DMS 273 treated with DMSO at 0.1 percent for 48 hours (cell line): ENCODE measurements around the gene TMSB10.

Experiments
- DNase-seq: peaks from one replicate; lab custom pipeline; 2025; lab: John Stamatoyannopoulos, UW

Gene TMSB10

GRCh38 chr2:84880645-84881521 lies 24.6 kb upstream of the TMSB10 start, which contains the start of gene TRABD2A:
TSS of gene TRABD2A (minus strand) at chr2:84881084. CDS start at chr2:84881039, 45 bp downstream.
- peak; percentile 34 for DNase-seq

GRCh38 chr2:84881581-84882413 lies 23.7 kb upstream of the TMSB10 start:
- peak; percentile 58 for DNase-seq

GRCh38 chr2:84882414-84882738 lies 23.1 kb upstream of the TMSB10 start:
- no peak for DNase-seq

GRCh38 chr2:84882775-84883550 lies 22.5 kb upstream of the TMSB10 start:
- DNase-seq: no peak

- DNase-seq: no peak
Measured at GRCh38 chr2:84884449-84884848, 21.0 kb upstream of the TMSB10 start.

GRCh38 chr2:84885111-84885510 lies 20.3 kb upstream of the TMSB10 start:
- DNase-seq: no peak

GRCh38 chr2:84886791-84887190 lies 18.7 kb upstream of the TMSB10 start:
- no peak for DNase-seq

- DNase-seq: no peak
Measured at GRCh38 chr2:84888401-84889276, 16.8 kb upstream of the TMSB10 start.

GRCh38 chr2:84889332-84889731 lies 16.1 kb upstream of the TMSB10 start:
- DNase-seq: no peak

- DNase-seq: no peak
Measured at GRCh38 chr2:84891355-84892010, 14.0 kb upstream of the TMSB10 start.

GRCh38 chr2:84894131-84894586 lies 11.3 kb upstream of the TMSB10 start:
- DNase-seq: no peak

GRCh38 chr2:84894758-84895520 lies 10.5 kb upstream of the TMSB10 start:
- DNase-seq: peak; percentile 68

GRCh38 chr2:84896567-84896966 lies 8.9 kb upstream of the TMSB10 start:
- DNase-seq: no peak

GRCh38 chr2:84897773-84898172 lies 7.7 kb upstream of the TMSB10 start:
- DNase-seq: no peak

GRCh38 chr2:84899304-84900204 lies 5.9 kb upstream of the TMSB10 start:
- DNase-seq: no peak

GRCh38 chr2:84900971-84901370 lies 4.5 kb upstream of the TMSB10 start:
- DNase-seq: no peak

GRCh38 chr2:84901593-84902120 lies 3.8 kb upstream of the TMSB10 start:
- no peak for DNase-seq

GRCh38 chr2:84902526-84902925 lies 2.9 kb upstream of the TMSB10 start:
- no peak for DNase-seq

- no peak for DNase-seq
Measured at GRCh38 chr2:84904151-84904550, 1.3 kb upstream of the TMSB10 start.
